Hepatocyte (in vitro differentiated cells): ENCODE results near the gene TAF6L. TPM values are rescaled to one million over a fixed set of nuclear protein-coding genes. Genes with fewer than 3 reads are reported as not detected.

Experiments
- DNase-seq: peaks from one replicate; pipeline ENCODE4 v3.0.0-alpha.2; 2016; ENCODE audit warnings: low spot score
- H2AFZ ChIP-seq: fragments of 200-600 bp; sonication (generic); 2 replicates; pipeline ENCODE4 v1.6.0; 2016; ENCODE audit warnings: antibody characterized with exemption, mild to moderate bottlenecking
- H3K27ac ChIP-seq: fragments of 200-600 bp; sonication (generic); 2 replicates; pipeline ENCODE4 v1.5.1; 2016; ENCODE audit warnings: mild to moderate bottlenecking
- H3K27me3 ChIP-seq: fragments of 200-600 bp; sonication (generic); 2 replicates; pipeline ENCODE4 v1.6.1; 2016
- H3K36me3 ChIP-seq: fragments of 200-600 bp; sonication (generic); replicated peaks from 2 replicates; pipeline ENCODE4 v1.5.1; 2016; ENCODE audit warnings: low read depth; ENCODE audit not compliant: insufficient read depth
- H3K4me1 ChIP-seq: fragments of 200-600 bp; sonication (generic); 2 replicates; pipeline ENCODE4 v1.5.1; 2016; ENCODE audit warnings: mild to moderate bottlenecking, moderate library complexity; ENCODE audit not compliant: insufficient read depth
- H3K4me2 ChIP-seq: fragments of 200-600 bp; sonication (generic); 2 replicates; pipeline ENCODE4 v1.6.0; 2016
- H3K4me3 ChIP-seq: fragments of 200-600 bp; sonication (generic); 2 replicates; pipeline ENCODE4 v1.5.1; 2016; ENCODE audit warnings: mild to moderate bottlenecking
- H3K79me2 ChIP-seq: fragments of 200-600 bp; sonication (generic); 2 replicates; pipeline ENCODE4 v1.6.0; 2017; ENCODE audit warnings: mild to moderate bottlenecking
- H3K9me2 ChIP-seq: fragments of 200-600 bp; sonication (generic); replicated peaks from 2 replicates; pipeline ENCODE4 v1.6.0; 2017; ENCODE audit warnings: mild to moderate bottlenecking; ENCODE audit not compliant: insufficient read depth
- H3K9me3 ChIP-seq: fragments of 200-600 bp; sonication (generic); 2 replicates; pipeline ENCODE4 v1.5.1; 2016; ENCODE audit warnings: low read depth, mild to moderate bottlenecking
- H4K20me1 ChIP-seq: fragments of 200-600 bp; sonication (generic); 2 replicates; pipeline ENCODE4 v1.6.0; 2016; ENCODE audit warnings: mild to moderate bottlenecking; ENCODE audit not compliant: insufficient read depth, poor library complexity, severe bottlenecking
- EZH2 ChIP-seq: fragments of 200-600 bp; sonication (generic); IDR thresholded peaks from 2 replicates; pipeline ENCODE4 v1.6.1; 2016; ENCODE audit warnings: antibody characterized with exemption, mild to moderate bottlenecking, borderline replicate concordance
- EZH2phosphoT487 ChIP-seq: fragments of 200-600 bp; sonication (generic); IDR thresholded peaks from one replicate; pipeline ENCODE4 v1.6.1; 2018; ENCODE audit warnings: antibody characterized with exemption, mild to moderate bottlenecking, low read depth, moderate library complexity; ENCODE audit not compliant: unreplicated experiment, severe bottlenecking
- WGBS: methylation state at CpG from one replicate; pipeline ENCODE4 v1.1.6; 2016; ENCODE audit warnings: low lambda C conversion rate; ENCODE audit errors: missing lambda C conversion rate; 5-methylcytosine and 5-hydroxymethylcytosine counted together
- polyA plus RNA-seq: library from polyadenylated mRNA; unstranded; fragments of >200 nt; fragmentation: Nextera tagmentation; extraction: Ambion mirVana; gene quantifications from 2 replicates; pipeline ENCODE4 v1.2.1, GENCODE V29; 2016
- total RNA-seq: library from RNA; depleted of rRNA; stranded (reverse); fragments of >200 nt; gene quantifications from 2 replicates; pipeline ENCODE4 v1.2.3, GENCODE V29; 2014
- TF ChIP-seq, protein P1 (sequence below): fragments of 200-600 bp; sonication (generic); IDR thresholded peaks from 2 replicates; pipeline ENCODE4 v1.5.1; 2016; ENCODE audit warnings: antibody characterized with exemption, mild to moderate bottlenecking; ENCODE audit not compliant: poor library complexity

TAF6L gene
- total and polyA plus RNA-seq, 2 experiments from 2014 or later = 20.5 to 36.0 TPM

DNA sequence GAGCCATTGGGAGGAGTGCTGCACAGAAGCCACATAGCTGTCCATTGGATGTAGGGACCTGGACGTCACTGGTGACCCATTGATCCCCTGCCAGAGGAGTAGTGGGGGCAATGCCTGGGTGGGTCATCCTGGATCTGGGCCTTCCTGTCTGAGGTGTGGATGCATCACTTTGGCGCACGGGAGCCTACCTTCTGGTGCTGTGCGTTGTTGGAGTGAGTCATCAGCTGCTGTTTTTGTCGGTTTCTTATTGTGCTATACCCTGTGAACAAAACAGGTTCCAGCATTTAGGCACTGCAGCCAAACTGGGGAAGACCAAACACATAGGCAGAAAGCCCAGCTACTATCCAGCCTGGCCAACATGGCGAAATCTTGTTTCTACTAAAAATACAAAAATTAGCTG is 3.2 kb downstream of the TAF6L start:
- no peak overlapping the region for H3K4me3 ChIP-seq
- WGBS = 95% methylated on average over 6 of the region's 6 CpGs
- H3K9me2 ChIP-seq = no peaks in the 10 kb centered on the region
- H3K4me1 ChIP-seq = peaks cover 17% of the 10 kb centered on the region
- no peaks in the 10 kb centered on the region for H3K27me3 ChIP-seq
- H3K4me2 ChIP-seq = no peak overlapping the region
- no peak overlapping the region for H3K27ac ChIP-seq
- no peaks in the 10 kb centered on the region for H3K9me3 ChIP-seq
- no peaks in the 10 kb centered on the region for H3K36me3 ChIP-seq
- H3K79me2 ChIP-seq = peaks cover 24% of the 10 kb centered on the region
- no peak overlapping the region for H2AFZ ChIP-seq
- H4K20me1 ChIP-seq = no peaks in the 10 kb centered on the region
- no peak for TF ChIP-seq EZH2
- no peak for TF ChIP-seq EZH2phosphoT487
- TF ChIP-seq, protein P1, sequence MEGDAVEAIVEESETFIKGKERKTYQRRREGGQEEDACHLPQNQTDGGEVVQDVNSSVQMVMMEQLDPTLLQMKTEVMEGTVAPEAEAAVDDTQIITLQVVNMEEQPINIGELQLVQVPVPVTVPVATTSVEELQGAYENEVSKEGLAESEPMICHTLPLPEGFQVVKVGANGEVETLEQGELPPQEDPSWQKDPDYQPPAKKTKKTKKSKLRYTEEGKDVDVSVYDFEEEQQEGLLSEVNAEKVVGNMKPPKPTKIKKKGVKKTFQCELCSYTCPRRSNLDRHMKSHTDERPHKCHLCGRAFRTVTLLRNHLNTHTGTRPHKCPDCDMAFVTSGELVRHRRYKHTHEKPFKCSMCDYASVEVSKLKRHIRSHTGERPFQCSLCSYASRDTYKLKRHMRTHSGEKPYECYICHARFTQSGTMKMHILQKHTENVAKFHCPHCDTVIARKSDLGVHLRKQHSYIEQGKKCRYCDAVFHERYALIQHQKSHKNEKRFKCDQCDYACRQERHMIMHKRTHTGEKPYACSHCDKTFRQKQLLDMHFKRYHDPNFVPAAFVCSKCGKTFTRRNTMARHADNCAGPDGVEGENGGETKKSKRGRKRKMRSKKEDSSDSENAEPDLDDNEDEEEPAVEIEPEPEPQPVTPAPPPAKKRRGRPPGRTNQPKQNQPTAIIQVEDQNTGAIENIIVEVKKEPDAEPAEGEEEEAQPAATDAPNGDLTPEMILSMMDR = no peak
- DNase-seq = no peak

- TF ChIP-seq EZH2phosphoT487 = no peak
- no peak for TF ChIP-seq EZH2
- TF ChIP-seq, protein P1 = no peak
- no peak overlapping the region for H3K27ac ChIP-seq
- no peaks in the 10 kb centered on the region for H3K9me3 ChIP-seq
- 98% methylated on average over 17 of the region's 17 CpGs for WGBS
- H4K20me1 ChIP-seq = no peaks in the 10 kb centered on the region
- no peak overlapping the region for H3K4me2 ChIP-seq
- no peaks in the 10 kb centered on the region for H3K36me3 ChIP-seq
- no peaks in the 10 kb centered on the region for H3K9me2 ChIP-seq
- peaks cover 9% of the 10 kb centered on the region for H3K4me1 ChIP-seq
- H2AFZ ChIP-seq = no peak overlapping the region
- peaks cover 24% of the 10 kb centered on the region for H3K79me2 ChIP-seq
- DNase-seq = no peak
- no peak overlapping the region for H3K4me3 ChIP-seq
- no peaks in the 10 kb centered on the region for H3K27me3 ChIP-seq
These were observed 4.5 kb downstream of the TAF6L start for GRCh38 chr11:62775646-62776045.

GRCh38 chr11:62777389-62777788 is 6.2 kb downstream of the TAF6L start:
- TF ChIP-seq EZH2phosphoT487 (no peak), EZH2 (no peak)
- TF ChIP-seq, protein P1 = no peak
- 97% methylated on average over 2 of the region's 2 CpGs for WGBS
- Histone ChIP-seq H3K36me3 (no peaks in the 10 kb centered on the region), H3K9me2 (no peaks in the 10 kb centered on the region), H3K4me1 (peaks cover 1% of the 10 kb centered on the region), H3K27ac (no peak overlapping the region), H3K79me2 (peaks cover 15% of the 10 kb centered on the region), H3K4me2 (no peak overlapping the region), H3K4me3 (no peak overlapping the region), H4K20me1 (no peaks in the 10 kb centered on the region), H2AFZ (no peak overlapping the region), H3K9me3 (no peaks in the 10 kb centered on the region), H3K27me3 (no peaks in the 10 kb centered on the region)
- DNase-seq = no peak

DNA sequence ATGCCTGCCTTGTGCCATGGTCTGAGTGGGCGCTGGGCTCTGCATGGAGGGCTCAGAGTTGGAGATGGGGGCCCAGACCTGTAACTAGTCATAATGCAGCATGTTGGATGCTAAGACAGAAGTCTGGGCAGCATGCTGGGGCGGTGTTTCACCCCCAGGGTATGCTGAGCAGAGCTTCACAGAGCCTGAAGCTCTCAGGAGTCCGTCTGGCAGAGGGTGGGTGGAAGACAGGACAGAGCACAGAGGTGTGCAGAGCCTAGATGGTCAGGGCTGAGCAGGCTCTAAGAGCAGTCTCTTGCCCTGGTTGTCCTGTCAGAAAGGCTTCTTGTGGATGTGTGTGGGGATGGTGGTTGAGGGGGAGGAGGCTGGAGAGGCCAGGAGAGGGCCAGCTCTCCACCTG is 7.2 kb downstream of the TAF6L start:
- no peaks in the 10 kb centered on the region for H4K20me1 ChIP-seq
- no peaks in the 10 kb centered on the region for H3K9me3 ChIP-seq
- TF ChIP-seq EZH2 (no peak), EZH2phosphoT487 (no peak)
- TF ChIP-seq, protein P1 = no peak
- no peaks in the 10 kb centered on the region for H3K27me3 ChIP-seq
- no peak overlapping the region for H3K4me2 ChIP-seq
- H3K36me3 ChIP-seq = no peaks in the 10 kb centered on the region
- WGBS = 100% methylated on average over 3 of the region's 3 CpGs
- H3K79me2 ChIP-seq = peaks cover 5% of the 10 kb centered on the region
- H3K27ac ChIP-seq = no peak overlapping the region
- DNase-seq = no peak
- no peak overlapping the region for H3K4me3 ChIP-seq
- no peak overlapping the region for H2AFZ ChIP-seq
- no peaks in the 10 kb centered on the region for H3K9me2 ChIP-seq
- no peaks in the 10 kb centered on the region for H3K4me1 ChIP-seq
